GM12878 (cell line): ENCODE measurements around the gene NDUFAF5. TPM values are rescaled to one million over a fixed set of nuclear protein-coding genes. Genes with fewer than 3 reads are reported as not detected.
A peak's percentile ranks its signal among the peaks of the same experiment; 100 is the strongest.

Source experiments
- ATAC-seq: fragments of 200-7000 bp; cut with Tn5 transposase; 3 replicates; pipeline ENCODE4 v1.9.1; 2020; ENCODE audit warnings: mild to moderate bottlenecking, moderate library complexity
- BruUV-seq: library from RNA; stranded (reverse); fragments of 400-500 nt; replicated peaks from 2 replicates; lab custom pipeline; 2021; lab: Mats Ljungman, UMichigan
- CTCF ChIA-PET: fragments of 300-600 bp; sonication (Branson Sonifier 250); formaldehyde crosslinking; extraction: SDS; loops from one replicate; lab custom pipeline; 2021; ENCODE audit warnings: inconsistent platforms; lab: Yijun Ruan, JAX
- POLR2A ChIA-PET: fragments of 350-600 bp; formaldehyde crosslinking; extraction: SDS; loops from one replicate; lab custom pipeline; 2021; ENCODE audit warnings: inconsistent platforms; lab: Charles Lee
- RAD21 ChIA-PET: fragments of 300-600 bp; sonication (Branson Sonifier 250); formaldehyde crosslinking; loops from one replicate; lab custom pipeline; 2023; ENCODE audit warnings: antibody characterized with exemption; ENCODE audit not compliant: unreplicated experiment; lab: Charles Lee
- SMC1A ChIA-PET: fragments of 300-600 bp; sonication (Branson Sonifier 250); formaldehyde crosslinking; loops from one replicate; lab custom pipeline; 2023; ENCODE audit not compliant: unreplicated experiment, uncharacterized antibody; lab: Charles Lee
- DNase-seq: peaks from one replicate; pipeline ENCODE4 v3.0.0-alpha.2; 2011; ENCODE audit warnings: low read depth, low spot score
- FAIRE-seq: peaks from 3 replicates; lab custom pipeline; 2011; peaks lifted over from hg19 to GRCh38; lab: Jason Lieb, UNC
- H2AFZ ChIP-seq: 2 replicates; pipeline ENCODE4 v1.6.0; 2011; ENCODE audit warnings: low read depth, low read length, control low read depth; ENCODE audit not compliant: control insufficient read depth
- H3K27ac ChIP-seq: 2 replicates; pipeline ENCODE4 v1.5.1; 2011; ENCODE audit warnings: control low read depth; ENCODE audit not compliant: control insufficient read depth, insufficient read depth
- H3K27me3 ChIP-seq, 2 experiments: replicated peaks in 1 of 2; 2 replicates each; pipeline versions ENCODE4 v1.6.0 to v1.6.1; 2011; ENCODE audit warnings: low read length in 1 of 2; ENCODE audit not compliant: control insufficient read depth in 2 of 2, insufficient read depth in 2 of 2
- H3K36me3 ChIP-seq, 2 experiments: 2 replicates each; pipeline ENCODE4 v1.5.1; 2011; ENCODE audit warnings: low read length in 1 of 2; ENCODE audit not compliant: control insufficient read depth in 2 of 2, insufficient read depth in 2 of 2
- H3K4me1 ChIP-seq: 2 replicates; pipeline ENCODE4 v1.6.1; 2011; ENCODE audit warnings: mild to moderate bottlenecking, low read length, moderate library complexity, mixed read lengths; ENCODE audit not compliant: control insufficient read depth, insufficient read depth
- H3K4me2 ChIP-seq: 2 replicates; pipeline ENCODE4 v1.6.0; 2011; ENCODE audit warnings: control low read depth; ENCODE audit not compliant: control insufficient read depth, insufficient read depth
- H3K4me3 ChIP-seq: fragments of 200-600 bp; sonication (generic); 2 replicates; pipeline ENCODE4 v1.5.1; 2016
- H3K79me2 ChIP-seq: 2 replicates; pipeline ENCODE4 v1.6.0; 2011; ENCODE audit warnings: low read length; ENCODE audit not compliant: control insufficient read depth, insufficient read depth
- H3K9ac ChIP-seq: 2 replicates; pipeline ENCODE4 v1.8.0; 2011; ENCODE audit warnings: low read length, control low read depth, mixed read lengths; ENCODE audit not compliant: control insufficient read depth, insufficient read depth
- H3K9me3 ChIP-seq: replicated peaks from 3 replicates; pipeline ENCODE4 v1.5.1; 2011; ENCODE audit warnings: mild to moderate bottlenecking, low read length; ENCODE audit not compliant: control insufficient read depth, insufficient read depth
- H4K20me1 ChIP-seq: 2 replicates; pipeline ENCODE4 v1.6.0; 2011; ENCODE audit not compliant: control insufficient read depth, insufficient read depth
- CBX3 ChIP-seq: fragments of 200-600 bp; sonication (generic); IDR thresholded peaks from 2 replicates; pipeline ENCODE4 v1.6.1; 2016; ENCODE audit warnings: low read depth, borderline replicate concordance
- EED ChIP-seq: sonication (generic); IDR thresholded peaks from 2 replicates; pipeline ENCODE4 v1.6.1; 2016; ENCODE audit warnings: antibody characterized with exemption, low read depth
- EP300 ChIP-seq, 2 experiments: fragments of 150-350 bp in 1 of 2; IDR thresholded peaks; 2 replicates each; pipeline ENCODE4 v1.6.1; 2011 to 2012; ENCODE audit warnings: low read depth in 2 of 2, low read length in 2 of 2, borderline replicate concordance in 1 of 2, improper control_type of control experiment in 1 of 2, inconsistent platforms in 1 of 2; ENCODE audit not compliant: control insufficient read depth in 1 of 2
- FOXK2 ChIP-seq: fragments of 450-650 bp; IDR thresholded peaks from 2 replicates; pipeline ENCODE4 v1.6.1; 2017; ENCODE audit warnings: mild to moderate bottlenecking, moderate library complexity
- HDAC6 ChIP-seq: fragments of 200-600 bp; sonication (generic); IDR thresholded peaks from one replicate; pipeline ENCODE4 v1.8.0; 2017; ENCODE audit warnings: antibody characterized with exemption; ENCODE audit not compliant: unreplicated experiment
- MYC ChIP-seq: IDR thresholded peaks from 2 replicates; pipeline ENCODE4 v1.6.1; 2011; ENCODE audit warnings: mild to moderate bottlenecking, low read length, moderate library complexity, inconsistent platforms; ENCODE audit not compliant: insufficient read depth, insufficient replicate concordance, insufficient read length, severe bottlenecking
- POU2F2 ChIP-seq: IDR thresholded peaks from 3 replicates; pipeline ENCODE4 v1.6.1; 2011; ENCODE audit warnings: low read depth, mild to moderate bottlenecking, low read length, borderline replicate concordance
- STAT1 ChIP-seq: fragments of 450-650 bp; conservative IDR thresholded peaks from 2 replicates; pipeline ENCODE4 v1.6.1; 2014; ENCODE audit warnings: antibody characterized with exemption, mild to moderate bottlenecking
- SUZ12 ChIP-seq: fragments of 200-600 bp; sonication (generic); IDR thresholded peaks from one replicate; pipeline ENCODE4 v1.6.1; 2018; ENCODE audit warnings: antibody characterized with exemption, mild to moderate bottlenecking; ENCODE audit not compliant: unreplicated experiment
- TCF12 ChIP-seq: IDR thresholded peaks from 2 replicates; pipeline ENCODE4 v1.6.1; 2011; ENCODE audit warnings: low read depth, mild to moderate bottlenecking, low read length
- WGBS: methylation state at CpG from one replicate; pipeline ENCODE4 v1.1.6; 2016; ENCODE audit warnings: low lambda C conversion rate; ENCODE audit not compliant: insufficient replicate concordance, insufficient coverage; ENCODE audit errors: missing lambda C conversion rate; 5-methylcytosine and 5-hydroxymethylcytosine counted together
- in situ Hi-C: fragments of 300-500 bp; cut with MboI; formaldehyde crosslinking; loops from 9 replicates; pipeline ENCODE4 v1.14.3; 2018; ENCODE audit warnings: mixed read lengths
- intact Hi-C: fragments of 100-400 bp; cut with micrococcal nuclease; formaldehyde crosslinking; loops from one replicate; pipeline ENCODE4 v1.14.2; 2022; ENCODE audit not compliant: unreplicated experiment
- polyA plus RNA-seq, 11 experiments: library from polyadenylated mRNA; depleted of rRNA in 4 of 11; unstranded in 6 of 11; stranded (reverse) in 5 of 11; fragments of >200 nt; fragmentation: Nextera tagmentation in 4 of 11; fragmentation: Illumina TruSeq in 1 of 11; extraction: Ambion mirVana in 4 of 11; extraction: Trizol in 1 of 11; gene quantifications; 1 replicate in 1 of 11; 2 replicates in 10 of 11; pipeline versions ENCODE4 v1.2.1 to v1.2.3, GENCODE V29; 2011 to 2016; ENCODE audit warnings: inconsistent platforms in 2 of 11, missing spikeins in 2 of 11, low read depth in 1 of 11
- total RNA-seq, 4 experiments: library from RNA; depleted of rRNA in 3 of 4; stranded (reverse); fragments of >200 nt in 3 of 4; fragmentation: Illumina TruSeq in 1 of 4; extraction: Trizol in 1 of 4; gene quantifications; 2 replicates each; pipeline versions ENCODE4 v1.2.1 to v1.2.3, GENCODE V29; 2013 to 2021
- TF ChIP-seq, protein P1 (sequence below), 3 experiments: IDR thresholded peaks in 2 of 3; conservative IDR thresholded peaks in 1 of 3; 2 replicates each; pipeline ENCODE4 v1.5.1; 2011; ENCODE audit warnings: low read depth in 3 of 3, low read length in 3 of 3, mild to moderate bottlenecking in 3 of 3, control low read depth in 2 of 3, moderate library complexity in 2 of 3, inconsistent platforms in 1 of 3, mixed read lengths in 1 of 3; ENCODE audit not compliant: control insufficient read depth in 2 of 3, insufficient read depth in 1 of 3; ENCODE audit errors: extremely low read depth in 1 of 3

Gene NDUFAF5
- total and polyA plus RNA-seq, 10 of the 15 experiments (the other 5 are each of a cell fraction or from before 2014, with no cell fraction given), result 15.6 to 36.9 (median 28.0) TPM

DNA sequence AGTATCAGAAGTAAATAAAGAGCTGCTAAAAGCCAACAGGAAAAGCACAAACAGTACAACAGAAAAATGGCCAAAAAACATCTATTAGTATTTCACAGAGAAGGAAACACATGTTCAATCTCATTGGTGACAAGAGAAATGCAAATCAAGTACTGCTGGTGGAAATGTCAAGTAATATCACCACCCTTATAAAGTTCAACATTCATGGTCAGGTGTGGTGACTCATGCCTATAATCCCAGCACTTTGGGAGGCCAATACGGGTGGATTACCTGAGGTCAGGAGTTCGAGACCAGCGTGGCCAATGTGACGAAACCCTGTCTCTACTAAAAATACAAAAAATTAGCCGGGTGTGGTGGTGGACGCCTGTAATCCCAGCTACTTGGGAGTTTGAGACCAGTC, 42.9 kb upstream of the NDUFAF5 start (continued):
- no peak for TF ChIP-seq EP300 (IDR thresholded peaks at IDR 0.05; ENCODE audit: borderline replicate concordance in 1 of 2, control insufficient read depth in 1 of 2, low read depth in 2 of 2, low read length in 2 of 2)
- no peak for TF ChIP-seq MYC
- TF ChIP-seq, protein P1, sequence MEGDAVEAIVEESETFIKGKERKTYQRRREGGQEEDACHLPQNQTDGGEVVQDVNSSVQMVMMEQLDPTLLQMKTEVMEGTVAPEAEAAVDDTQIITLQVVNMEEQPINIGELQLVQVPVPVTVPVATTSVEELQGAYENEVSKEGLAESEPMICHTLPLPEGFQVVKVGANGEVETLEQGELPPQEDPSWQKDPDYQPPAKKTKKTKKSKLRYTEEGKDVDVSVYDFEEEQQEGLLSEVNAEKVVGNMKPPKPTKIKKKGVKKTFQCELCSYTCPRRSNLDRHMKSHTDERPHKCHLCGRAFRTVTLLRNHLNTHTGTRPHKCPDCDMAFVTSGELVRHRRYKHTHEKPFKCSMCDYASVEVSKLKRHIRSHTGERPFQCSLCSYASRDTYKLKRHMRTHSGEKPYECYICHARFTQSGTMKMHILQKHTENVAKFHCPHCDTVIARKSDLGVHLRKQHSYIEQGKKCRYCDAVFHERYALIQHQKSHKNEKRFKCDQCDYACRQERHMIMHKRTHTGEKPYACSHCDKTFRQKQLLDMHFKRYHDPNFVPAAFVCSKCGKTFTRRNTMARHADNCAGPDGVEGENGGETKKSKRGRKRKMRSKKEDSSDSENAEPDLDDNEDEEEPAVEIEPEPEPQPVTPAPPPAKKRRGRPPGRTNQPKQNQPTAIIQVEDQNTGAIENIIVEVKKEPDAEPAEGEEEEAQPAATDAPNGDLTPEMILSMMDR (IDR thresholded peaks at IDR 0.05 in 2 of 3, conservative IDR thresholded peaks at IDR 0.05 in 1 of 3; ENCODE audit: control insufficient read depth in 2 of 3, extremely low read depth in 1 of 3, insufficient read depth in 1 of 3, low read depth in 3 of 3, low read length in 3 of 3), result no peak
- no peak for TF ChIP-seq STAT1
- no peak for TF ChIP-seq TCF12
- TF ChIP-seq, all 136 proteins: peak for 0

GRCh38 chr20:13744352-13744751, 40.5 kb upstream of the NDUFAF5 start:
- no peaks in the 10 kb centered on the region for H3K27me3 ChIP-seq
- H3K4me1 ChIP-seq, result no peaks in the 10 kb centered on the region
- 0% methylated on average over 1 of the region's 1 CpG for WGBS
- BruUV-seq, result no TSS peak
- no peak overlapping the region for H3K27ac ChIP-seq
- no peaks in the 10 kb centered on the region for H4K20me1 ChIP-seq
- POLR2A ChIA-PET, result no interaction called here
- no peak overlapping the region for H3K4me3 ChIP-seq
- ATAC-seq, result no peak
- FAIRE-seq, result no peak
- CTCF ChIA-PET, result interaction anchor here (0.6 kb wide), 1 partner anchor 27 kb away, joined by 3 read pairs; no protein-coding TSS in a partner anchor
- H3K9me3 ChIP-seq, result no peaks in the 10 kb centered on the region
- in situ Hi-C loops, result no loop called here
- no peak for TF ChIP-seq EED
- TF ChIP-seq HDAC6, result no peak
- TF ChIP-seq POU2F2, result no peak
- TF ChIP-seq SUZ12, result no peak
- TF ChIP-seq CBX3, result no peak
- 0 out of 2 replicates have a peak, but pooled peaks have one; percentile 15 for TF ChIP-seq FOXK2
- TF ChIP-seq, all 136 proteins: peak for 1
- intact Hi-C loops, result no loop called here
- H3K79me2 ChIP-seq, result no peaks in the 10 kb centered on the region
- H3K4me2 ChIP-seq, result no peak overlapping the region
- H3K9ac ChIP-seq, result no peak overlapping the region
- no peak overlapping the region for H2AFZ ChIP-seq
- no peaks in the 10 kb centered on the region; a peak in 2 of 4 replicates for H3K36me3 ChIP-seq
- DNase-seq, result no peak
- RAD21 ChIA-PET, result no interaction called here
- SMC1A ChIA-PET, result interaction anchor here (0.8 to 0.9 kb wide), 2 partner anchors 8 to 13 kb away, joined by 3 read pairs; no protein-coding TSS in a partner anchor
